Stimulated activated CD8-positive, alpha-beta memory T cell treated with anti-CD3 and anti-CD28 coated beads, Interleukin-4, amount 100 ng/mL, for 4 hours (primary cell): ENCODE results near the gene RILPL1.
"Not testable (repeated sequence)": the region's sequence is repeated elsewhere in the genome, so short reads cannot be mapped to it uniquely, and the experiment has no call there.

Source experiments
- DNase-seq, 2 donors: peaks; one replicate each; pipeline ENCODE4 v3.0.0-alpha.2; 2020; ENCODE audit warnings: low read depth in 2 of 2, low spot score in 1 of 2

Gene RILPL1

GRCh38 chr12:123530668-123531067 is 2.9 kb downstream of the RILPL1 start:
- no peak for DNase-seq

GRCh38 chr12:123529686-123530085 is 3.8 kb downstream of the RILPL1 start:
- no peak for DNase-seq

- DNase-seq = no peak
Measured at GRCh38 chr12:123528858-123529257, 4.7 kb downstream of the RILPL1 start.

GRCh38 chr12:123526542-123527080 is 6.9 kb downstream of the RILPL1 start:
- DNase-seq = no peak

- no peak for DNase-seq
Measured at GRCh38 chr12:123524378-123524777, 9.1 kb downstream of the RILPL1 start.

- DNase-seq = no peak
Measured at GRCh38 chr12:123523518-123523917, 10.0 kb downstream of the RILPL1 start.

GRCh38 chr12:123522164-123522563 is 11.4 kb downstream of the RILPL1 start:
- DNase-seq = no peak

GRCh38 chr12:123520567-123521474 is 12.7 kb downstream of the RILPL1 start:
- no peak for DNase-seq

- no peak for DNase-seq
Measured at GRCh38 chr12:123519141-123520001, 14.1 kb downstream of the RILPL1 start.

GRCh38 chr12:123516216-123516780 is 17.2 kb downstream of the RILPL1 start:
- DNase-seq = no peak

- DNase-seq = not testable (repeated sequence)
Measured at GRCh38 chr12:123514582-123515221, 18.8 kb downstream of the RILPL1 start.

GRCh38 chr12:123513805-123514204 is 19.7 kb downstream of the RILPL1 start:
- DNase-seq = no peak

GRCh38 chr12:123512838-123513665 is 20.5 kb downstream of the RILPL1 start:
- DNase-seq = no peak

GRCh38 chr12:123506843-123507236 is 26.7 kb downstream of the RILPL1 start:
- no peak for DNase-seq

GRCh38 chr12:123506059-123506842 is 27.3 kb downstream of the RILPL1 start:
- DNase-seq = no peak

GRCh38 chr12:123502163-123502704 is 31.3 kb downstream of the RILPL1 start:
- DNase-seq = no peak

- no peak for DNase-seq
Measured at GRCh38 chr12:123499332-123499731, 34.2 kb downstream of the RILPL1 start.

GRCh38 chr12:123498126-123498825 is 35.2 kb downstream of the RILPL1 start:
- no peak for DNase-seq
